ENCODE data around the gene CR1.
"Not testable (repeated sequence)": the region's sequence is repeated elsewhere in the genome, so short reads cannot be mapped to it uniquely, and the experiment has no call there.

CR1 gene

DNA sequence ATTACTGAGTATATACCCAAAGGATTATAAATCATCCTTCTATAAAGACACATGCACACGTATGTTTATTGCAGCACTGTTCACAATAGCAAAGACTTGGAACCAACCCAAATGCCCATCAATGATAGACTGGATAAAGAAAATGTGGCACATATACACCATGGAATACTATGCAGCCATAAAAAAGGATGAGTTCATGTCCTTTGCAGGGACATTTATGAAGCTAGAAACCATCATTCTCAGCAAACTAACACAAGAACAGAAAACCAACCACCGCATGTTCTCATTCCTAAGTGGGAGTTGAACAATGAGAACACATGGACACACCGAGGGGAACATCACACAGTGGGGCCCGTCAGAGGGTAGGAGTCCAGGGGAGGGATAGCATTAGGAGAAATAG is 98.1 kb downstream of the CR1 start:
- DNase-seq, result not testable (repeated sequence)

DNA sequence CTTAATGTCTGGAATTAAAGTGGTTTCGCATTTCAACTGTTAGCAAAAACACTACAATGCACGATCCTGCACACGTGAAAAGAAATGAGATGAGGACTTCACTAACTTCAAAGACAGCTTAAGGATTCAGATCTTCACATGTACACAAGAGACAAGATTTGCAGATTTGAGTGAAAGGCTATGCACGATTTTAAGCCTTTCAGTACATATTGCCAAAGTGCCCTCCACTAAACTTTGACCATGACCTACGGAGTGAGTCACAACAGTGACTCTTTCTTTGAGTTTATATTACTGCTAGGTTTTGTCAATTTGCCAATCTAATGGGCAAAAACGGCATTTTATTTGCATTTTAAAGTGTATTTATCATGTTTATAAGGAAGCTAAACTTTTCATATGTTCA is 107.8 kb downstream of the CR1 start:
- no peak for DNase-seq

DNA sequence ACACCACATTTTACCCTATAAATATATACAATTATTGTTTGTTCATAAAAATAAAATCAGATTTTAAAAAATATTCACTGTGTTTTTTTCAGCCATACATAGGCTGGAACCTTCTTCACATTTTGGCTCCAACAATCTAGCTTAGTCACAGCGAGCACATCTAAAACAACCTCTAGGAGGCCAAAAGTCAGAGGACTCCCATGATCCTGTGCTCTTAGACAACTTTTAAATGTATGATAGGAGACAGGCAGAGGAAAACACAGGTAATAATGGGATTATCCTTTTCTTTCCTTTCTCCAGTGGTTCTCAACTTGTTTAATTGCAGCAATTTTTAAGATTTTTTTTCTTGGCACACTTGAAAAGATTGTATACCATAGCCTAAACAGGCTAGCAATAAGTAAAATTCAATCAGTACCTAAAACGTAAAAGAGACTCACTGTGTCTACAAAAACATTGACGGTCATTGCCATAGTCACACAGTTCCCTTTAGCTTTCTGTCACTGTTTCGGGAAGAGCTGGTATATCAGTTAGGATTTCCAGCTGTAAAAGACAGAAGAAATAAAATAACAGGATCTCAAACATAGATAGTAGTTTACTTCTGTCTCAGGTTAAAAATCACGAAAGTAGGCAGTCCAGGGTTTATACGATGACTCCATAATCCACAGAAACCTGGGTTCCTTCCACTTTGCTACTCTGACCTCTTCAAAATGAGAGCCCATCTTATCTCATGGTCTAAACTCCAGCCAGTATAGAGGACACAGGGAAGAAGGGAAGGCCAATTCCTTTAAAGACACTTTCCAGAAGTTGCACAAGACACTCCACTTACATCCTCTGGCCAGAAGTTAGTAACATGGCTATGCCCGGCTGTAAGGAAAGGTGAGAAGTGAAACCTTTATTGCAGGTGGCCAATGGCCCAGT is 109.7 kb downstream of the CR1 start:
- DNase-seq, result no peak

DNA sequence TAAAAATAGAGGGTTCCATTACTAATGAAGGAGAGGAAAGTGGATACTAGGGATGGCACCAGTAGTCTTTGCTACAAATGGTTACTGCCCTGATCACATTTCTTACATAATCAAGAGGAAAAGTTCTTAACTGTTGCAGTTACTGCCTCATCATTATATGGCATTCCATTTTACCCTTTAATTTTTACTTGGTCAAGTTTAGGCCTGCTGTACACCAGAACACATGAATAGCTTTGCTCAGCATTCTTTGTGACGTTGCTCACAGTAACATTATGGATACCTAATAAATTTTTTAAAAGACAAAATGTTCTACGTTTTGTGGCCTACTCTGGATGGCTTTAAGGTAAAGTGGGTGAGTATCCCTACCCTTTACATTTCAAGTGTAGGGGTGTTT is 110.4 kb downstream of the CR1 start:
- no peak for DNase-seq

DNA sequence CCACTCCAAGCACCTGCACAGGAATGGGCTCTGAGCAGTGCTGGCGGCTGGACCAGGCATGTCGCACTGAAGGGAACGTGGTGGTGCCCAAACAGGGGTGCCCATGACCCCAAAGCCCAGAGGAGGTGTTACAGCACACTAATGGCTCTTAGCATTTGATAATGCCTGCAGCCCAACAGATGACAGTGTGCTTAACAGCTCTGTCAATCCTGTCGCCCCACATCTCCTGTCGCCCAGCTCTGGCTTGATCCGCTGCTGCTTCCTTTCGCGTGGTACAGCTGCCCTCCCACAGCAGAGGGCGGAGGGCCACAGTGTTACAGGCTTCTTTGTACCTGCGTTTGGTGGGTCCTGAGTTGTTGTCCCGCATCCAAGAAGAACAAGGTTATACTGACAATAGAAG is 116.8 kb downstream of the CR1 start:
- DNase-seq, result no peak

DNA sequence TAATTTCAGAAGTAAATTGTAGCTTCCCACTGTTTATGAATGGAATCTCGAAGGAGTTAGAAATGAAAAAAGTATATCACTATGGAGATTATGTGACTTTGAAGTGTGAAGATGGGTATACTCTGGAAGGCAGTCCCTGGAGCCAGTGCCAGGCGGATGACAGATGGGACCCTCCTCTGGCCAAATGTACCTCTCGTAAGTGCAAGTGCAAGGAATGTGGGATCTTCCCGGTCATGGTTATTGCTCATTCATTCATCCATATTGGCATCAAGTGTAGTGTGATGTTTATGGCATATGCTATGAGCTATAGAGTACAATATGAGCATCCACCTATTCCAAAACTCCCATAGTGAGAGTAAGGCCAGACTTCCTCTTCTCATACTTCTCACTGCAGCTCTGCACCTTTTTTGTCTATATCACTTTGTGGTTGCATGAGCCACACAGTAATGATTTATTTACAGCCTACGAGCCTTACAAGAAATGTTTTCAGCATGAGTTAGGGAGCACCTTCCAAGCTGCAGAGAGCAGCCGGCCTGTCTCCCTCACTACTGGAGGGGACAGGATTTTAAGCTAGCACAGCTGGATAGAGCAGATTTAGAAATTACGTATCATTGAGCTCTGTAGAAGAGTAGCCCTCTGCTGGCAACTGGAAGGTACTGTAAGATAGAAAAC is 124.0 kb downstream of the CR1 start:
- peak in 2 of 6 experiments; percentile 22 to 28 for DNase-seq

DNA sequence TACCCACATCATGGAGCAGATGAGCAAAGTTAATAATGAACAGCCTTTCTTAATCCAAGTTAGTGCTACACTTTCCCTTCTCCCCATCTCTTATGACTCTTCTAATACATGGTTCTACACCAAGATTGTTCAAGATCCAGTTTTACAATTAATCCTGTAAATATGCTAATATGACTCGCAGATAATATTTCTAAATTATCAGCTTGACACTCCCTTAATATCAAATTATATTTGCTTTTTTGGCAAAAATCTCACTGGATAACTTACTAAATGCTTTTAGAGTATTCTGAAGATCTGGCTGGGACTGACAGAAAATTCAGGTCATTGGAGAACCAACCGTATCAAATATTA is 124.6 kb downstream of the CR1 start:
- no peak for DNase-seq

DNA sequence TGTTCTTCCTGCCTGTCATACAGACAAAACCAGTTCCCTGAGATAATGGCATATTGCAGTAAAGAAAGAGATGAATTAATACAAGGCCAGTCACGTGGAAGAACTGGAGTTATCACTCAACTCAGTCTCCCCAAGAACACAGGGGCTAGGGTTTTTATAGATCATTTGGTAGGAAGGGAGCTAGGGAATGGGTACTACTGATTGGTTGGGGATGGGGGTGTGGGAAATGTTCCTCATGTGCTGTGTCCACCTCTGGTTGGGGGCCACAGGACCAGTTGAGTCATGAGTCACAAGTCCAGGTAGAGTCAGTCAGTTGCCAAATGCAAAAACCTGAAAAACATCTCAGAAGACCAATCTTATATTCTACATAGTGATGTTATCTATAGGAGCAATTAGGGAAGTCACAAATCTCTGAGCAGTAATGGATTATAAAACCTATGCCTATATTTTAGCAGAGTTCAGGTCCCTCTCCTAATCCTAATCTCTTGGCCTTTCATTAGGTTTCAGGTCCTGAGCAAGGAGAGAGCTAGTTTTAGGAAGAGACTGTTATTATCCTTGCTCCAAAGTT is 129.6 kb downstream of the CR1 start:
- not testable (repeated sequence) for DNase-seq

DNA sequence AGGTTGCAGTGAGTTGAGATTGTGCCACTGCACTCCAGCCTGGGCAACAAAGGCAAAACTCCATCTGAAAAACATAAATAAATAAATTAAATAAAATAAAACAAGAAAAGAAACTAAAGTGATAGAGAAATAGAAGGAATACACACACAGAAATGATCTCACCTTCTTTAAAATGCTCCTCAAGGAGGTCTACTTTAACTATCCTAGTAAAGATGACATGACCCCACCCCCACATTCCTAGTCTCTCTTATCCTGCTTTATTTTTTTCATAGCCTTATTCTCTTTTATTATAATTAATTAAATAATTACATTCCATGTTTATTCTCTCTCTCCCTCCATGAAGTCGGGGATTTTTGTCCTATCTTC is 131.0 kb downstream of the CR1 start:
- DNase-seq, result no peak

DNA sequence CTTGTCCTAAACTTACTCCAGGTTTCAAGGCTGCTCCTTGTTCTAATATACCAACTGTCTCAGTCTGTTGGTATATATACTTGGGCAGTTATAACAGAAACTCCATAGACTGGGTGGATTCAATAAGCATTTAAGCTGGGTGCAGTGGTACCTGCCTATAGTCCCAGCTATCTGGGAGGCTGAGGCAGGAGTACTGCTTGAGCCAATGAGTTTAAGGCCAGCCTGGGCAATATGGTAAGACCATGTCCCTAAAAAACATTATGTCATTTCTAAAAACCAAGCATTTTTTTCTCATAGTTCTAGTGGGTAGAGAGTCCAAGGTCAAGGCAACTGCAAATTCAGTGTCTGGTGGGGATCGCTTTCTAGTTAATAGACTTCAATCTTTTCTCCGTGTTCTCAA is 131.5 kb downstream of the CR1 start:
- DNase-seq, result no peak

DNA sequence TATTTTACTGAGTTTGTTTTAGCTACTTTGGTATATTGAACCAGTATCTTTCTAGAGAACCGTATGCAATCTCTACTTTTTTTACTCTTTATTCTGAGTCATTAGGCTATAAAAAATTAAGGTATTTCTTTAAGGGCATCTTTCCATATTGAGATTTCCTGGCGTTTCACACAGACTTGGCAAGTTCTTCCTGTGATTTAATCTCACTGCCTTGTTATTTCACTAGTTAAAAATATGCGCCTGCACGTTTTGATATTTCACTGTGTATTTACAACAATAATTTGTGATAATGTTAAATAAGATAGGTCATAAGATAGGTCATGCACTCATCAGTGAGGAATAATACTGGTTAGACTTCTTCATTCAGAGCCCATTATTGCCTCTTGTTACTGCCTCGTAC is 132.8 kb downstream of the CR1 start:
- DNase-seq, result no peak

DNA sequence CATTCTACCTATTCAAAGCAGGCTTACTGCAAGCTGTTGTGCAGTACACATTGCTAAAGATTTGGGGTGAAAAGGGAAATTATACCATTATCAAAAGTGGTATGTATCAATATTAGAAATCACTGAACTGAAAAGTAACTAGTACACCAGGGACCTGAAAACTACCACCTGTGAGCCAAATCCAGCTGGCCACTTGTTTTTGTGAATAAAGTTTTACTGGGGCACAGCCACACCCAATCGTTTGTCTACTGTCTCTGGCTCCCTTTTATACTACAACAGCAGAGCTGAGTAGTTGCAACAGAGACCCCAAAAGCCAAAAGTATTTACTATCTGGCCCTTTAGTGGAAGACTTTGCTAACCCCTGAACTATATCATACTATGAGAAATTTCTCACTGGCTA is 135.2 kb downstream of the CR1 start:
- DNase-seq, result no peak

DNA sequence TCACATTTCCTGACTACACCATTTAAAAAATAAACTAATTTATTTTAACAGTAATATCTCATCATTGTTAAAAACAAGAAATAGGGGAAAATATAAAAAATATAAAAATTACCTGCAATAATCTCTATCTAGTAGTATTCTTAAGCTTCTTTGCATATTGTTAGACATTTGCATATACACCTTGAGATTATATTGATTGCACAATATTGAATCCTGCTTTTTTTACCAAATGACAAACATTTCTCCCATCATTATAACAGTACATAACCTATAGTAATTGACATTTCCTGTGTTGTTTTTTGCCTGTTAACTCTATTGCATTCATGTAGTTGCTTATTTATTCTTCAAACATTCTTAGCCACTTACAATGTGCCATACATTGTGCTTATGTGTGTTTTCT is 137.3 kb downstream of the CR1 start:
- DNase-seq, result no peak

DNA sequence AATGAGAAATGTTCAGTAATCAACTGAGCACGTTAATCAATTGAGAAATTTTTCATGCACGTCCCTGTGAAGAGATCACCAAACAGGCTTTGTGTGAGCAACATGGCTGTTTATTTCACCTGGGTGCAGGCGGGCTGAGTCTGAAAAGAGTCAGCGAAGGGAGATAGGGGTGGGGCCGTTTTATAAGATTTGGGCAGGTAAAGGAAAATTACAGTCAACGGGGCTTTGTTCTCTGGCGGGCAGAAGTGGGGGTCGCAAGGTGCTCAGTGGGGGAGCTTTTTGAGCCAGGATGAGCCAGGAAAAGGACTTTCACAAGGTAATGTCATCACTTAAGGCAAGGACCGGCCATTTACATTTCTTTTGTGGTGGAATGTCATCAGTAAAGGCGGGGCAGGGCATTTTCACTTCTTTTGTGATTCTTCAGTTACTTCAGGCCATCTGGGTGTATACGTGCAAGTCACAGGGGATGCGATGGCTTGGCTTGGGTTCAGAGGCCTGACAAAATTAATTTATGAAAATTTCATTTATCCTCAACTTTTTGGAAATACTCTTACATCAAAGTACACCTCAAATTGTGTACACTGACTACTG is 137.8 kb downstream of the CR1 start:
- DNase-seq, result not testable (repeated sequence)

DNA sequence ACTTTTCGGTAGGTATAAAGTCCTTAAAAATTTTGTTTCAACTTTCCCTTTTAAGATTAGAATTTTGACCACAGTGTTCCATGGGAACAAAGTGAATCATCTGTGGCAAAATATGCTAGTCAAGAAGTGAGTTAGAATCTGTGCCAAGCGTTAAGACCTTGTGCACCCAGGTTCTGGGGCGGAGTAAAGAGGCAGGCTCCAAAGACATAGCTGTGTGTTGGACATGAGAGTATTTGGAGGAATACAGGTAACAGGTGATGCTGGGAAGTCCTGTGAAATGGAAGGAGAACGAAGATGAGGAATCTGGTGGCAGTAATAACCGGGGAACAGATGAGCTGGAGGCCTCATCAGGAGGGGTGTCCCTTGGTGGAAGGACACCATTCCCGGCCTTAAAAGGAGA is 138.3 kb downstream of the CR1 start:
- not testable (repeated sequence) for DNase-seq

DNA sequence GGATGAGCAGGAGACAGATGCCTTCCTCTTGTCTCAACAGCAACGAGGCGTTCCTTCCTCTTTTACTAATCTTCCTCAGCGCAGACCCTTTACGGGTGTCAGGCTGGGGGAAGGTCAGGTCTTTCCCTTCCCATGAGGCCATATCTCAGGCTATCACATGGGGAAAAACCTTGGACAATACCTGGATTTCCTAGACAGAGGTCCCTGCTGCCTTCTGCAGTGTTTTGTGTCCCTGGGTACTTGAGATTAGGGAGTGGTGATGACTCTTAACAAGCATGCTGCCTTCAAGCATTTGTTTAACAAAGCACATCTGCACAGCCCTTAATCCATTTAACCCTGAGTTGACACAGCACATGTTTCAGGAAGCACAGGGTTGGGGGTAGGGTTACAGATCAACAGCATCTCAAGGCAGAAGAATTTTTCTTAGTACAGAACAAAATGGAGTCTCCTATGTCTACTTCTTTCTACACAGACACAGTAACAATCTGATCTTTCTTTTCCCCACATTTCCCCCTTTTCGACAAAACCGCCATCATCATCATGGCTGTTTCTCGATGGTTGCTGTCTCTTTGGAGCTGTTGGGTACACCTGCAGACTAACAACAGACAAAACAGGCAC is 139.7 kb downstream of the CR1 start:
- DNase-seq, result not testable (repeated sequence)

DNA sequence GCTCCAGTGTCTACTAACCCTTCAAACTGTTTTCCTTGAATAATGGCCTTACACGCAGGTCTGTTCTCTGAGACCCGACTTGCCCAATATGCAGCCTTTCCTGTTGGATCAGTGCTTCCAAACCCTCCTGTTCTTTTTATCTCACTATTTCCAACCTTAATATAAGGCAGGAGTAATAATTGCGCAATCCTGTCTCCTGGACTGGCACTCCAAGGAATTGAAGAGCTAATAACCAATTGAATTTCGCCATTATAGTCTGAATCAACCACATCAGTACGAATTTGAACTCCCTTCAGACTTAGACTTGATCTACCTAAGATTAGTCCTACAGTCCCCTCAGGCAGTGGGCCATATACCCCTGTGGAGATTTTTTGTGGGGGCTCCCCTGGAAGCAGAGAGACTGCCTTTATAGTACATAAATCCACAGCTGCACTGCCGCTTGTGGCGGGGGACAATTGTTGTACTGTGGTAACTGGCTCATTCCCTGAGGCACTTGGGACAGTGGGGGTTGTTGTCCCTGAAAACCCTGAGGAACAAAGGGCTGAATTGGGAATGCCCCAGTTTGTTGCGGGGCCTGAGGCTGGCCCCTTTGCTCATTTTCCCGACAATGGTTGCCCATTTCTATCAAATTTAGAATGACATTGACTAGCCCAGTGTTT is 142.7 kb downstream of the CR1 start:
- DNase-seq, result not testable (repeated sequence)

DNA sequence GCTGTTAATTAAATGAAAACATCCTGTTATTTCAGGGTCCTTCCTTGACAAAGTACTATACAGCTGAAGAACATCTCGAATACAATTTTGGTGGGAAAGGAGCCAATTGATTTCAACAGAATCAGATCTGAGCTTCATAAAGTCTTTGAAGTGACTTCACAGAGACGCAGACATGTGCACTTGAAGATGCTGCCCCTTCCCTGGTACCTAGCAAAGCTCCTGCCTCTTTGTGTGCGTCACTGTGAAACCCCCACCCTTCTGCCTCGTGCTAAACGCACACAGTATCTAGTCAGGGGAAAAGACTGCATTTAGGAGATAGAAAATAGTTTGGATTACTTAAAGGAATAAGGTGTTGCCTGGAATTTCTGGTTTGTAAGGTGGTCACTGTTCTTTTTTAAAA is 143.4 kb downstream of the CR1 start:
- DNase-seq, result not testable (repeated sequence)

DNA sequence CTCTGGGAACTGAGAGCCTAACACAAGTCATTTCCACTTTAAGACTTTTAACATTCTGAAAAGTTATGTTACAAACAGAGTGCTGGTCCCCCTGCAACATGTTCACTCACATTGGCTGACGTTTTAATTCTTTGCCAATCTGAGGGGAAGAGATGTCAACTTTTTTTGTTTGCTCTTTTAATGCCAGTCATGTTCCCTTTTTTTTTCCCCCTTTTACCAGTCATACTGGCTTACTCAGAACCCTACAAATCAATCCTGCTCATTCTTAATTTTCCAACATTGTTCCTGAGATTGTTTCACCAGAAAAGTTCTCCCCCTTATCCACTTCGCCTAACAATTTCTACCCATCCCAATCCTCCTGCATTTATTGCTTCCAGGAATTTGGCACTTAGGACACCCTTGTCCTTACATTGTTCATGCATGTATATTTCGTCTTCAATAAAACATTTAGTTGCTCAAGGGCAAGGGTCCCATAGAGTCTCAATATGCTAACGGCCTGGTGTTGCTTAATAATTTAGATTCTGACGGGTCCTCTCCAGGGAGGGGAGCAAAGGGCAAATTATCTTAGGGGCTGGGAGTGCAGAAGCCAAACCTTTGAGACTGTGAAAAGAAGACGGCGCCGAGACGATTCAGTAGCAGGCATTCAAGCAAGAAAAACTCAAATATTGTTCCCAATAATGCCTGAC is 148.4 kb downstream of the CR1 start:
- DNase-seq, result no peak

DNA sequence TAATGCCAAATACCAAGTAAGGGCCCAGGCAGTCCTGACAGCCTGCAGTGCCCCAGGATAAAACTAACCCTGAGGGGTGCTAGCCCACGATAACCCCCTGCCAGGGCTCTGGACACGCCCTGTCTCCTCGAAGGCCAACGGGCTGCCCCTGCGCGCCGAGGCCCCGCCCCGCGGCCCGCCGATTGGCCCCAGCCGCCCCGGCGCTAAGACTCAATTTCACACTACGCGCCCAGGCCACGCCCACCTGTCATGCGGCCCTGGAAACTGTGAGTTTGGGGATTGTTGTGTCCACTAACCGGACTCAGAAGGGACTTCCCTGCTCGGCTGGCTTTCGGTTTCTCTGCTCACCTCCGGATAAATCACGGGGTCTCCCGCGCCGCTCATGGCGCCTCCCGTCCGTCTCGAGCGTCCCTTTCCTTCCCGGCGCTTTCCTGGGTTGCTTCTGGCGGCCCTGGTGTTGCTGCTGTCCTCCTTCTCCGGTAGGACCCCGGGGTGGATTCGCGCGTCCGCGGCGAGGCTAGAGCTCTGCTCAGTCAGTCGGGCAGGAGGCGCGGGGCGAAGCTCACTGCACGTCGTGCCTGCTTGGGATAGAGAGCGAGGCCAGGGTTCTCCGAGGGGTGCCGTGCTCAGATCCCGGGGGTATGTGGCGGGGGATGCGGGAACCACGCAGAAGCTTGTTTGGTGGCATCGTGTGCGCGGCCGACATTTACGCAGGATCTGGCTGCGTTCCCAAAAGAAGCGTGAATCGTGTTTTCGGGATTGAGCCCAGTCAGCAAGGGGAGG is 149.1 kb downstream of the CR1 start, which contains the start of gene CR1L:
TSS of gene CR1L (plus strand) at position 282 of the 783 bp plus-strand sequence. CDS start at position 383, 101 bp downstream.
- peak; percentile 43 to 78 (median 64) for DNase-seq

DNA sequence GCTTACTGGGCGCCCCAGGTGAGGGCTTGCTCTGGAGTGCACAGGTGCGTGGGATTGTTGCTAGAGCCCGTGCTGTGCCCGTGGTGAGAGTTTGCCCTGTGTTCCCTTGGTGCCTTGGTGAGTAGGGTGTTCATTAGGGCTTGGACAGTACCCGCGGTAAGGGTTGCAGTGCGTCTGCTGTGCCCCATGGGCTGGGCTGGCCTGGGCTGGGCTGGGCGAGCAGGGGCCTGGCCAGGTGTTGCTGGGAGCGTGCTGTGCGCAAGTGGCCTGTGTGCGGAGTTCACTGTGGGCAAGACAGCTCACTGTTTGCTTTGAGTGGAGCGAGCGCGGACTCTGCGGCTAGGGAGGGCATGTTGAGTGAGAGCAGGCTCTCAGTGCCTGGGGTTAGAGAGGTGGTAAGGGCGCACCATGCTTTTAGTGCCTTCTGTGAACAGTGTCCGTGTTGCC is 149.7 kb downstream of the CR1 start:
- DNase-seq, result no peak
